Breast epithelium (tissue), 4 donors: ENCODE measurements around the gene NRP1. TPM values are rescaled to one million over a fixed set of nuclear protein-coding genes. Genes with fewer than 3 reads are reported as not detected.

Experiments used
- DNase-seq, 2 donors: peaks; one replicate each; pipeline ENCODE4 v3.0.0-alpha.2; 2019; ENCODE audit warnings: low spot score in 2 of 2
- H3K27ac ChIP-seq, 2 donors: fragments of 200-600 bp; sonication (generic) in 1 of 2; one replicate each; pipeline ENCODE4 v1.5.1; 2016 to 2019; ENCODE audit warnings: mild to moderate bottlenecking in 1 of 2
- H3K27me3 ChIP-seq, 2 donors: fragments of 200-600 bp; sonication (generic) in 1 of 2; one replicate each; pipeline versions ENCODE4 v1.5.1 to v1.6.0; 2017 to 2019; ENCODE audit warnings: control low read depth in 1 of 2, mild to moderate bottlenecking in 1 of 2
- H3K36me3 ChIP-seq: fragments of 200-600 bp; one replicate; pipeline ENCODE4 v1.5.1; 2019
- H3K4me1 ChIP-seq, 2 donors: fragments of 200-600 bp; sonication (generic); one replicate each; pipeline ENCODE4 v1.5.1; 2016 to 2019; ENCODE audit warnings: control low read depth in 1 of 2
- H3K4me3 ChIP-seq, 3 donors: fragments of 200-600 bp; sonication (generic); 1 replicate in 2 of 3; 2 replicates in 1 of 3; pipeline ENCODE4 v1.5.1; 2016 to 2019; ENCODE audit warnings: mild to moderate bottlenecking in 3 of 3, moderate library complexity in 2 of 3
- H3K9me3 ChIP-seq, 2 donors: fragments of 200-600 bp; sonication (generic) in 1 of 2; one replicate each; pipeline ENCODE4 v1.5.1; 2016 to 2019; ENCODE audit warnings: control low read depth in 1 of 2
- POLR2A ChIP-seq: fragments of 450-650 bp; IDR thresholded peaks from one replicate; pipeline ENCODE4 v1.6.1; 2016; ENCODE audit warnings: antibody characterized with exemption, mild to moderate bottlenecking, moderate library complexity
- POLR2AphosphoS5 ChIP-seq, 3 donors: sonication (generic); formaldehyde crosslinking; IDR thresholded peaks; one replicate each; pipeline ENCODE4 v1.6.1; 2017; ENCODE audit warnings: antibody characterized with exemption in 3 of 3
- intact Hi-C: fragments of 100-400 bp; cut with DNase I; formaldehyde crosslinking; loops from one replicate; pipeline ENCODE4 v1.15.1; 2023; ENCODE audit warnings: low total_unique reads
- total RNA-seq, 3 donors: library from RNA; depleted of rRNA; stranded (reverse); fragments of >200 nt; gene quantifications; one replicate each; pipeline ENCODE4 v1.1.0, GENCODE V29; 2016
- TF ChIP-seq, protein P1 (sequence below), 3 donors: fragments of 450-650 bp; IDR thresholded peaks; one replicate each; pipeline ENCODE4 v1.5.1; 2016 to 2017; ENCODE audit warnings: antibody characterized with exemption in 3 of 3, mild to moderate bottlenecking in 3 of 3, moderate library complexity in 3 of 3

The NRP1 gene
- total RNA-seq, 3 donors from 2014 or later, result 50.8 to 76.0 (median 74.7) TPM

DNA sequence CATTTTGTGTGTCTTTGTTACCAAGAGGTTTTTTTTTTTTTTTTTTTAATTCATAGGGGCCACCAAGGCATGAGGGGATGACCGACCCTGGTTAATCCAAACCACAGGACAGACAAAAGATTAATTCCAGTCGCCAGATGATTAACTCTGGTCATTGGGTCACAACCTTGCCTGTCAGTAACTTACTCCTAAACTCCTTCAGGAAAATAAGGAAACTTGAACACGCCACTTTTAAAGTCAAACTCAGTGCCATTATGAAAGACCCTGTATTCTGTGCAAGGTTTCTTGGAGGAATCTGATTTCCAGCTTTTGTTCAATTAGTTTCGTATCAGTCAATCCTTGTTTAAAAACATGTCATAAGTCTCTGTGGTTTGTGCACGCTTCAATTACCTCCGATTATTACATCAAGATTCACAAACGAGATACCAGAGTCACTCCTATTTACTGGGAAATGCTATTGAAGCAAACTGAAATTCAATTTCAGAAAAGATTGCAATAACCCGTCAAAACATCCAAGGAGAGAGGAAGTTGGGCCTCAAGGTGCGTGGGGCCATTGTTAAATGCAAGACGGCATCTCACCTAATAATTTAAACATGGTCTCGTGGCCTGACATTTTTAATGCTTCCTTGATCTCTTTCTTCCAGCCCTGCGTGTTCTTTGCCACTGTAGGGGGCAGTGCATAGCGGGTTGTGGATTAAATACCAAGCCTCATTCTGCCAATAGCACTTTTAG, 44.0 kb downstream of the NRP1 start:
- Histone ChIP-seq H3K4me1 (no peaks in the 10 kb centered on the region), H3K27ac (peak overlapping the region; percentile 31 to 36)

DNA sequence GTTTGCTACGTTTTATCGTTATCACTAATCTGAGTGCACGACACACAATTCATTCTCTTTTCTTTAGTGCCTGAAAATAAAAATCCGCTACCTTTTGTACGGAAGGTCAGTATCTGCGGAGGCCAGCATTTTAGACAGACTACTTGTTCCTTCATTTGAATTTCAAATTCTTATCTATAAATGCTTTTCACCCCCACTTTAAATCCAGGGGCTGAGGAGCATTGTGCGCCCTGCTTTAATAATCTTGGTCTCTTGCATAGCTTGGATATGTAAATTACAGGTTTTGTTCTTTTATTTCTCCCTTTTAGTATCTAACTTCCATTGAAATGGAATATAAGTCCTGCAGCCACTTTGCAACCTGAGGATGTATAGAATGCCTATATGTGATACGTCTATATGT, 44.7 kb downstream of the NRP1 start:
- H3K4me1 ChIP-seq, result no peaks in the 10 kb centered on the region
- H3K36me3 ChIP-seq, result no peaks in the 10 kb centered on the region
- H3K4me3 ChIP-seq, result no peak overlapping the region
- no peak for TF ChIP-seq POLR2AphosphoS5 (IDR thresholded peaks at IDR 0.05)
- TF ChIP-seq, protein P1, sequence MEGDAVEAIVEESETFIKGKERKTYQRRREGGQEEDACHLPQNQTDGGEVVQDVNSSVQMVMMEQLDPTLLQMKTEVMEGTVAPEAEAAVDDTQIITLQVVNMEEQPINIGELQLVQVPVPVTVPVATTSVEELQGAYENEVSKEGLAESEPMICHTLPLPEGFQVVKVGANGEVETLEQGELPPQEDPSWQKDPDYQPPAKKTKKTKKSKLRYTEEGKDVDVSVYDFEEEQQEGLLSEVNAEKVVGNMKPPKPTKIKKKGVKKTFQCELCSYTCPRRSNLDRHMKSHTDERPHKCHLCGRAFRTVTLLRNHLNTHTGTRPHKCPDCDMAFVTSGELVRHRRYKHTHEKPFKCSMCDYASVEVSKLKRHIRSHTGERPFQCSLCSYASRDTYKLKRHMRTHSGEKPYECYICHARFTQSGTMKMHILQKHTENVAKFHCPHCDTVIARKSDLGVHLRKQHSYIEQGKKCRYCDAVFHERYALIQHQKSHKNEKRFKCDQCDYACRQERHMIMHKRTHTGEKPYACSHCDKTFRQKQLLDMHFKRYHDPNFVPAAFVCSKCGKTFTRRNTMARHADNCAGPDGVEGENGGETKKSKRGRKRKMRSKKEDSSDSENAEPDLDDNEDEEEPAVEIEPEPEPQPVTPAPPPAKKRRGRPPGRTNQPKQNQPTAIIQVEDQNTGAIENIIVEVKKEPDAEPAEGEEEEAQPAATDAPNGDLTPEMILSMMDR (IDR thresholded peaks at IDR 0.05), result no peak
- no peak for TF ChIP-seq POLR2A
- DNase-seq, result no peak
- no peaks in the 10 kb centered on the region for H3K9me3 ChIP-seq
- no peak overlapping the region for H3K27ac ChIP-seq
- intact Hi-C loops, result loop anchor here (5.0 kb wide), 1 partner anchor 648 kb away; no protein-coding TSS in a partner anchor
- no peaks in the 10 kb centered on the region for H3K27me3 ChIP-seq

More for the DNA sequence above, 44.0 kb downstream of the NRP1 start:
- no peak for DNase-seq
- no peaks in the 10 kb centered on the region for H3K9me3 ChIP-seq
- intact Hi-C loops, result no loop called here
- H3K27me3 ChIP-seq, result no peaks in the 10 kb centered on the region
- TF ChIP-seq, protein P1 (IDR thresholded peaks at IDR 0.05), result no peak
- TF ChIP-seq POLR2AphosphoS5 (IDR thresholded peaks at IDR 0.05), result no peak
- TF ChIP-seq POLR2A, result no peak
- H3K36me3 ChIP-seq, result no peaks in the 10 kb centered on the region
- H3K4me3 ChIP-seq, result no peak overlapping the region

DNA sequence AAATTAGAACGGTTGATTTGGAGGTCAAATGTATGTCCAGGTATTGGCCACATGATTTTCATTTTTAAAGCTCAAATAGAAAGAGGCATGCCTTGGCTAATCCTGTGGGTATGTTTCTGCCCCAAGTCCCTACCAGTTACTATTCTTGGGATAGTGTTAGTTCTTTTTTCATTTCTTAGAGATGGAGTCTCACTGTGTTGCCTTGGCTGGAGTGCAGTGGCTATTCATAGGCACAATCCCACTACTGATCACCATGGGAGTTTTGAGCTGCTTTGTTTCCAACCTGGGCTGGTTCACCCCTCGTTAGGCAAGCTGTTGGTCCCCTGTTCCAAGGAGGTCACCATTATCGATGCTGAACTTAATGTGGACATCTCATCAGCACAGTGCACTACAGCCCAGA, 46.3 kb downstream of the NRP1 start:
- Histone ChIP-seq H3K4me1 (no peaks in the 10 kb centered on the region), H3K9me3 (no peaks in the 10 kb centered on the region), H3K36me3 (no peaks in the 10 kb centered on the region), H3K27me3 (no peaks in the 10 kb centered on the region), H3K4me3 (no peak overlapping the region), H3K27ac (no peak overlapping the region)
- TF ChIP-seq POLR2A (no peak), POLR2AphosphoS5 (IDR thresholded peaks at IDR 0.05) (no peak)
- TF ChIP-seq, protein P1 (IDR thresholded peaks at IDR 0.05), result no peak
- intact Hi-C loops, result loop anchor here (5.0 kb wide), 1 partner anchor 649 kb away; no protein-coding TSS in a partner anchor
- no peak for DNase-seq

DNA sequence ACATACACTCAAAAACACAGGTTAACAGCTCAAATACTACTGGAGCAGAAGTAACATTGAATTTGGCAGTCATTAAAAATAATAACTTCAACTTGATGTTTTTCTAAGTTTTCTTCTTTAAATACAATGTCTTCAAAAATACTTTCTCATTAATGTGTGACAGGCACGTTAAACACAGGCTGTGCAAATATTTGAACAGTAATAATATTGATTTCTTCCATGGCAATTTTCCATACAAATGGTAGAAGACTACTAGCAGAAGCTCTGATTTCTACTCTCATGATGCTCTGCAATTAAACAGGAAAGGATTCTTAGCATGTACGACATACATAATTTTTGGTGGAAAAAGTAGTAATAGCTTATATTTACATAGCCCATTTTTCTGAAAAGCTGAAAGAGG, 47.4 kb downstream of the NRP1 start:
- H3K4me1 ChIP-seq, result no peaks in the 10 kb centered on the region
- no peak for DNase-seq
- no peak overlapping the region for H3K4me3 ChIP-seq
- TF ChIP-seq POLR2A, result no peak
- TF ChIP-seq, protein P1 (IDR thresholded peaks at IDR 0.05), result no peak
- TF ChIP-seq POLR2AphosphoS5 (IDR thresholded peaks at IDR 0.05), result no peak
- H3K27me3 ChIP-seq, result no peaks in the 10 kb centered on the region
- no peaks in the 10 kb centered on the region for H3K9me3 ChIP-seq
- no peaks in the 10 kb centered on the region for H3K36me3 ChIP-seq
- no peak overlapping the region for H3K27ac ChIP-seq
- intact Hi-C loops, result loop anchor here (5.0 kb wide), 1 partner anchor 650 kb away; no protein-coding TSS in a partner anchor

DNA sequence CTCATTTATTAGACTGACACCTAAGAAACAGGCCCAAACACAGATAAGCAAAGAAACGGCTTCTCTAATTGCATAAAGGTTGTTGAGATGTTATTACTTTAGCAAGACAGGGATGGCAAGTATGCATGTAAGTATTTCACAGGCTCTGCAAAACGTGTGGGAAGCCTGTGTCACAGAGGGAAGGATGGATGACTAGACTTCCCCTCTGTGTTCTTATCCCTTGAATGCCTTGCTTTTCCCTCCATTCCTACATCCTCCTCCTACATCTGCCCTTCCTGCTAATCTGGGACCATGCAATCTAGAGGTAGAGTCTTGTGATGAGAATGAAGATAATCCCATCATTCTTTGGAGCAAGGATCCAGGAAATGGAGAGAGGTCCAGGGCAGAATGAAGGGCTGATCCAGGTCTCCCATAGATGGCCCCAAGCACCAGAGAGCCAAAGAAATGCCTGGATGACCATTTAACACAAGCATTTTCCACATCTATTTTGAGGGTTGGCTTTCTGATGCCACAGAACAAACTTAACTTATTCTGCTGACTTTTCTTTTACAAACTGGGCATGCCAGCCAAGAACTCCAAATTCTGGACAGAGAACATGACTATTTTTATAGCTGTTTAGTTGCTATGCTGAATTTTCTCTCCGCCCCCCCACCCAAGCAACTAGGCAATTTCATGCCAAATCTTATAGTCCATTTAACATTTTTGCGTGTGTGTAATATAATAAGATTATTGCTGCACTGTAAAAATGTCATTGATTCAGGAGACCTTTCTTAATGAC, 48.1 kb downstream of the NRP1 start:
- DNase-seq, result no peak
- H3K9me3 ChIP-seq, result no peaks in the 10 kb centered on the region
- no peaks in the 10 kb centered on the region for H3K4me1 ChIP-seq
- no peak overlapping the region for H3K27ac ChIP-seq
- H3K4me3 ChIP-seq, result no peak overlapping the region
- no peak for TF ChIP-seq POLR2A
- H3K27me3 ChIP-seq, result no peaks in the 10 kb centered on the region
- H3K36me3 ChIP-seq, result no peaks in the 10 kb centered on the region
- intact Hi-C loops, result loop anchor here (5.0 kb wide), 1 partner anchor 651 kb away; no protein-coding TSS in a partner anchor
